OCI-M1 (cell line): ENCODE results near the gene NTNG2.
"Not testable (repeated sequence)": the region's sequence is repeated elsewhere in the genome, so short reads cannot be mapped to it uniquely, and the experiment has no call there.

Source experiments
- DNase-seq: peaks from one replicate; lab custom pipeline; 2025; lab: John Stamatoyannopoulos, UW

The NTNG2 gene

GRCh38 chr9:132250324-132251262 lies 88.7 kb downstream of the NTNG2 start:
- no peak for DNase-seq

GRCh38 chr9:132260846-132261245 lies 99.0 kb downstream of the NTNG2 start:
- peak; percentile 15 for DNase-seq

GRCh38 chr9:132266017-132266416 lies 104.2 kb downstream of the NTNG2 start:
- no peak for DNase-seq

GRCh38 chr9:132267660-132268059 lies 105.8 kb downstream of the NTNG2 start:
- no peak for DNase-seq

GRCh38 chr9:132268725-132269352 lies 107.0 kb downstream of the NTNG2 start:
- peak; percentile 83 for DNase-seq

- not testable (repeated sequence) for DNase-seq
These were observed 108.1 kb downstream of the NTNG2 start for GRCh38 chr9:132269704-132270516.

- no peak for DNase-seq
These were observed 113.0 kb downstream of the NTNG2 start for GRCh38 chr9:132274861-132275260.

GRCh38 chr9:132283165-132283564 lies 121.3 kb downstream of the NTNG2 start:
- no peak for DNase-seq

GRCh38 chr9:132283863-132284262 lies 122.0 kb downstream of the NTNG2 start:
- no peak for DNase-seq

- no peak for DNase-seq
These were observed 125.5 kb downstream of the NTNG2 start for GRCh38 chr9:132287256-132287760.

- DNase-seq: no peak
These were observed 126.5 kb downstream of the NTNG2 start for GRCh38 chr9:132288361-132288760.

- peak; percentile 29 for DNase-seq
These were observed 127.1 kb downstream of the NTNG2 start for GRCh38 chr9:132288966-132289365.

- peak; percentile 17 for DNase-seq
These were observed 131.4 kb downstream of the NTNG2 start for GRCh38 chr9:132293145-132293721.
